NCI-H345 treated with DMSO at 0.1 percent for 48 hours (cell line): ENCODE measurements around the gene RFX4.
"Not testable (repeated sequence)": the region's sequence is repeated elsewhere in the genome, so short reads cannot be mapped to it uniquely, and the experiment has no call there.

Source experiments
- DNase-seq: peaks from one replicate; lab custom pipeline; 2025; ENCODE audit not compliant: unreplicated experiment; lab: John Stamatoyannopoulos, UW

RFX4 gene

DNA sequence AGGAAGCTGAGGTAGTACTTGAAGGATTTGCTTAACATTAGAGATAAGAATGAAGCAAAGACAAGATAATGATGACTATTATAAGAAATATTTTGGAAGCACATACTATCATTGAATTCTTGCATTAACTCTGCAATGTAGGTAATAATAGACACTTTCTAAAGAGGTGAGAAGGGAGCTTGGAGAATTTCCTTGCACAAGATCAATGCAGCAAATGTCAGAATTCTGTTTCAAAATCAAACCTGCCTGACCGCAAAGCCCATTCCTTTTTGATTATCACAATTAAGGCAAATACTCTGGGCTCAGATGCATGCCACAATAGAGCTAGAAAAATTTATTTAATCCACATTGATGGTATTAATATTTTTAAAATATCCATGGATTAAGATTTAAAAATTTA, 141.3 kb downstream of the RFX4 start:
- DNase-seq = no peak

DNA sequence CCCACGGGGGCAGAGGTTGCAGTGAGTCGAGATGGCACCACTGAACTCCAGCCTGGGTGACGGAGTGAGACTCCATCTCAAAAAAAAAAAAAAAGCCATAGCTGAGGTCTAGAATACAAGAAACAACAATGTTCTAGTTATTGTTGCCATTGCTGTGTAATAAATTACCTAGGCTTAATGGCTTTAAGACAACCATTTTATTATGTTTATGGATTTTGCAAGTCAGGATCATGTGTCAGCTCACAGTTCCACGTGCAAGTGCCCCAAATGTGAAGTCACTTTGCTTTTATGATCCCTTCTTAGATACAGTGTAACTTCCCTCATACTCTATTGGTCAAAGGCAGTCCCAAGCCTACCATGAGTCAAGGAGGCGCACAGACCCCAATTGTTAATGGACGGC, 142.1 kb downstream of the RFX4 start:
- no peak for DNase-seq

DNA sequence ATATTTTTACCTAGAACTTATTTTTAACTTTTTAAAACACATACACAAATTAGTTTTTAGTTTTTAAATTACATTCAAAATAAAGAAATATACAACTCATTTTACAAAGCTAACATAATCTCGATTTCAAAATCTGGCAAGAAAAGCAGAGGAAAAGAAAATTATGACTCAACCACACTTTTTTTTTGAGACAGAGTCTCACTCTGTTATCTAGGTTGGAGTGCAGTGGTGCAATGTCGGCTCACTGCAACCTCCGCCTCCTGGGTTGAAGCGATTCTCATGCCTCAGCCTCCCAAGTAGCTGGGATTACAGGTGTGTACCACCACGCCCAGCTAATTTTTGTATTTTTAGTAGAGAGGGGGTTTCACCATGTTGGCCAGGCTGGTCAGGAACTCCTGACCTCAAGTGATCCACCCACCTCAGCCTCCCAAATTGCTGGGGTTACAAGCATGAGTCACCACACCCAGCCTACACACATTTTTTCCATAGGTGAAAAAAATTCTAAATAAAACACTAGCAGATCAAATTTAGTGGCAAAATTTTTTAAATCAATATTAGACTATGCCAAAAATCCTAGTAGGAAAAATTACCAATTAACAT, 143.9 kb downstream of the RFX4 start:
- not testable (repeated sequence) for DNase-seq

DNA sequence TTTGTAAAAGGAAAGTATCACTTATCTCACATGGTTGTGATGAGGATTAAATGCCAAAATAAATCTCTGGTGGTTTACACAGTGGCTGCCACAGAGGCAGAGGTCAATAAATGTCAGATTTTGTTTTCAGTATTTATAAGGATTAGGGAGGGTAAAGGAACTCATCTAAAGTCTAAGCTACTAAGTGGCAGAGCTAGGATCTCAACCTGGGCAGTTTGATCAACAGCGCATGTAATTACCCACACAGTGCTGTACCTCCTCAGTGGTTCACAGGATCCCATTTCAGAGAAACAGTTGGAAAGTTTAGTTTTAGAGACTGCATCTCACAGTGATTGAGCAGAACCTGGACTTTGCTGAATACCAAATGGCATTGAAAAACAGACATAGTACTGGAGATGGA, 146.8 kb downstream of the RFX4 start:
- no peak for DNase-seq

- no peak for DNase-seq
These were observed 150.1 kb downstream of the RFX4 start for GRCh38 chr12:106732890-106733289.

DNA sequence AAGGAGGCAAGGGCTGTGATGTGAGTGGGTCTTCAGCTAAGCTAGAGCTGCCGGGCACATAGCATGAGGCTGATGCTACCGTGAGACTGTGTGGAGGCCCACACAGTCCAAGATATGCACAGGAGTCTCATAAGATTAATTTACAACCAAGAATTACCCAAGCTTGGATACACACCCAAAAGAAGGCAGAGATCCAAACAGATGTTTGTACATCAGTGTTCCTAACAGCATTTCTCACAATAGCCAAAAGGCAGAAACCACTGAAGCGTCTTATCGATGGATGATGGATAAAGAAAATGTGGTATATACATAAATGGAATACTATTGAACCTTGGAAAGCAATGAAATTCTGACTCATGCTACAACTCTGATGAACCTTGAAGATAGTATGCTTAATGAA, 150.9 kb downstream of the RFX4 start:
- no peak for DNase-seq

GRCh38 chr12:106736051-106736957, 153.5 kb downstream of the RFX4 start:
- no peak for DNase-seq

DNA sequence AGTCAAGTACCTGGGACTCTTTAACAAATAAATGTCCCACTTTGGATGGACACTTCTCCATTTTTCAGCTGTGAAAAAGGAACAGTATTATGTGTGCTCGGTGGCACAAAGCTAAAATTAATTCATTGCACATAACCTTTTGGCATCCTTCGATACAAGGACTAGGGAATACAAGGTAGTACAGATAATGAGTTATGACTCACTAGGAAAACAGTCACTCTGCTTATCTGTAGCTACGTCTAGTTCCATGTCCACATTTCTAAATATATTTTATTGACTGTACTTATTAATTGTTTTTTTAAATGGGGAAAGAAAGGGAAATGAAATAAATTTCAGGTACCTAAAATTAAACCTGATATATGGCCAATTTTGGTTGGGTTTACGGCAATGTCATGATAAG, 156.5 kb downstream of the RFX4 start:
- DNase-seq = no peak

- no peak for DNase-seq
These were observed 157.2 kb downstream of the RFX4 start for GRCh38 chr12:106739815-106740530.

DNA sequence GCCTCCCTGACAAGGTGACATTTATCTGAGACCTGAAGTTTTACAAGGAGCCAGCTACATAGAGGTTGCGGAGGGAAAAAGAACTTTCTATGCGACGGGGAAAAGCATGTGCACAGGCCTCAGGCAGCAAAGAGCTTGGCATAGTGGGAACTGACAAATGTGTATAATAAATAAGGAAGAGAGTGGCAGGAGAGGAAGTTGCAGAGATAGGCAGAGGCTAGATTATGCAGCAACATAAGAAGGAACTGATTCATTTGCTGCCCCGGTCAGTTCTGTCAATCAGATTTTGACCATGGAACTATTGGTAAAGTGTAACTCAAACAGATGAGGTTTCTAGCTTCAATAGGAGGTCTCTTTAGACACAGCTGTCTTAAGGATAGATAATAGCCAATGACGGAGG, 158.0 kb downstream of the RFX4 start:
- no peak for DNase-seq

DNA sequence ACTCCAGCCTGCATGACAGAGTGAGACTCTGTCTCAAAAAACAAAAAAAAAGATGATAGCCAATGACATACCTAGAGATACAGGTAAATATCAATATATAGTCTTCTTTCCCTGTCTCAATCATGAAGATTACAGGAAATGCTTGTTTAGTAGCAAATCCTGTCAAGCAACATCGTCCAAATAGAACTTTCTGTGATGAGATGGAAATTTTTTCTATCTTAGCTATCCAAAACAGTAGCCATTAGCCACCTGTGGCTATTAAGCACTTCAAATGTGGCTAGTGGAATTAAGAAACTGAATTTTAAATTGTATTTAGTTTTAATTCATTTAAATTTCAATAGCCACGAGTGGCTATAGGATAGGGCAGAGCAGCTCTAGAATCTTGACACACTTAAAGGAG, 158.4 kb downstream of the RFX4 start:
- DNase-seq = no peak

DNA sequence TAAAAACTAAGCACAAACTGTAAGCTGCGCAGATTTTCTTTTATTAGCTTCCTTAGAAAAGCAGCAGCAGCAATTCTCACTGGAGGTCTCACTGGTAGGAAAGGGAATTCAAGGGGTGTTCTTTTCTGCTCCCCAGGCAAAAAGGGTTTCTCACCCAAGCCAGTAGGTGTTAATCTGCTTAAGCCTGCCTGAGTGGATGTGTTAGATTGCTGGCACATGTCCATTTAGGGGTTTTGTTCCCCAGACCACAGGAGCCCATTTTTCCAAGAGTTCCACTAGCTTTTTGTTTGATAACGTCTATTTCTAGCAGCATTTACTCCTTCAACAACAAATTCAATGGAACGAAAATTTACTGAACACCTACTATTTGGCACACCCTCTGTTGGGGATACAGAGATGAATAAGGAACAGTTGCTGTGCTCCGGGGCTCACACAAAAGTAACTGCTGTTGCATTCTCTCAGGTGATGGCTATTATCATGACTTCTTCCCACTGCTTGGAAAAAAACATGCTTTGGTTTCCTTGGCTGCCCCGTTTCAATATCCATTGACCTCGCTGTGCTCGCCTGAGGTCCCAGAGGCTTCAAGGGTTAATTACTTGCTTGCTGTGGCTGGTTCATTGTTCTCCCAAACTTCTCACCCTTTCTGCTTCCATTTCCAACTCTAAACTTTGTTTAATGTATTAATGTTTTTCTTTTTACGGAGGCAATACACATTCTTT, 160.6 kb downstream of the RFX4 start:
- no peak for DNase-seq

- no peak for DNase-seq
These were observed 161.8 kb downstream of the RFX4 start for GRCh38 chr12:106744600-106744999.

GRCh38 chr12:106745181-106745745, 162.5 kb downstream of the RFX4 start:
- no peak for DNase-seq

GRCh38 chr12:106747973-106748436, 165.2 kb downstream of the RFX4 start:
- DNase-seq = no peak

DNA sequence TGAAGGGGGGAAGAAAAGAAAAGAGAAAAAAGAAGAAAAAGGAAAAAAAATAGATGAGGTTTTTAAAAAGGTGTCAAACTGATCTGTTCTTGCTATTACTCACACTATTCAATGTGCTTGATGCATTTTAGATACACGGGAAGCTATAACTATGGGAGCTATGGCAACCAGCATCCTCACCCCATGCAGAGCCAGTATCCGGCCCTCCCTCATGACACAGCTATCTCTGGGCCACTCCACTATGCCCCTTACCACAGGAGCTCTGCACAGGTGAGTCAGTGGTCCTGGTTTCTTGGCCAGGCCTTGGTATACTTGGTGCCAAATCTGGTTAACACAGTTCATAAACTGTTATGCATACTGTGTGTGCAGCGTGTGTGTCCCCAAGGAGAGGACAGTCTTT, 167.7 kb downstream of the RFX4 start:
- DNase-seq = no peak

DNA sequence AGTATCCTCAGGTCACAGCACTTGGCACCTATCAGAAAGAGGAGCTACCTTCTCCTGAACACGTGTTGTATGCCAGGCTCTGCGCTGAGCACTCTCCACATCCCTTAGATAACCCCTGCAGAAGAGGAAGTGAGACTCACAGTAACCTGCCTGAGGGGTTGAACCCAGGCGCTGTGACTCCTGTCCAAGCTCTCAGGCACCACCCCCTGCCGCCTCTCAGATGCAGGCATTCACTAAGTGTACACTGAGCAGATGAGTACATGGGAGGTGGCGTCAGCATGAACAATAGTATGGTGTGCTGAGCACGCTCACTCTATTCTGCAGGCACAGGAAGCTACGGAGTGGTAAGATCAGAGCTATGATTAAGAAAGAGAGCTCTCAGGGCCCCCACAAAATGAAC, 170.7 kb downstream of the RFX4 start:
- peak; percentile 15 for DNase-seq

DNA sequence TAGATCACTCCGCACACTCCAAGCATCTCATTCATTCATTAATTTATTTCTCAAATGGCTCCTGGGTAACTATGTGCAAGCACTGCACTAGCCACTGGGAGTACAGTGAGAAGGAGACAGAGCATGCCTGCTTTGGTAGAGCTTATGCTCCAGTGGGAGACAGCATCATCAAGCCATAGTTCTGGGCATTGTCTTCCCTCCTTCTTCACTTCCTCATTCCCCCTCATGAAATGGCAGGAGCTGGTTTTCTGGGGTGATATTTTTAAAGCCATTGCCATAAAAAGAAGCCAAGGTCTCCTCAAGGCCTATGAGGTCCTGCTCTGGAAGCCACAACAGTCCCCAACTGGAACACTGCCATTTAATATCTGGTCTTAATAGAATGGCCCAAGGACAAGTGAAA, 171.5 kb downstream of the RFX4 start:
- DNase-seq = no peak

GRCh38 chr12:106757623-106758348, 175.0 kb downstream of the RFX4 start:
- DNase-seq = no peak
